ENCODE measurements around the gene EXOC4. TPM values are rescaled to one million over a fixed set of nuclear protein-coding genes. Genes with fewer than 3 reads are reported as not detected.

EXOC4 gene
- total and polyA plus RNA-seq, 2 of the 8 experiments (the other 6 are each of a cell fraction or from before 2014, with no cell fraction given) = 27.0 to 67.3 TPM

GRCh38 chr7:133912916-133913697, 660.2 kb downstream of the EXOC4 start:
- Histone ChIP-seq H4K91ac (replicated peaks; ENCODE audit: insufficient read length, low read length) (no peak overlapping the region), H3K79me1 (ENCODE audit: low read depth, low read length) (no peaks in the 10 kb centered on the region), H3K27me3 (replicated peaks in 1 of 4; ENCODE audit: control insufficient read depth in 3 of 4, extremely low read depth in 1 of 4, insufficient read depth in 3 of 4, low read length in 3 of 4) (no peaks in the 10 kb centered on the region), H2BK120ac (replicated peaks; ENCODE audit: low read depth, low read length) (no peak overlapping the region), H3K4ac (replicated peaks; ENCODE audit: insufficient read length, low read depth, low read length) (no peak overlapping the region), H2BK12ac (ENCODE audit: low read depth, low read length) (no peak overlapping the region), H4K20me1 (replicated peaks in 1 of 2; ENCODE audit: control insufficient read depth in 1 of 2, insufficient read depth in 2 of 2, low read length in 2 of 2) (no peaks in the 10 kb centered on the region), H2BK20ac (ENCODE audit: low read length) (no peak overlapping the region), H3K23me2 (ENCODE audit: low read depth, low read length) (no peaks in the 10 kb centered on the region), H3K18ac (ENCODE audit: extremely low read depth, low read length) (no peak overlapping the region), H3K9me3 (ENCODE audit: insufficient read depth in 2 of 2, low read depth in 1 of 2, low read length in 1 of 2) (no peaks in the 10 kb centered on the region), H3K9ac (replicated peaks in 1 of 4; ENCODE audit: extremely low read depth in 1 of 4, low read depth in 3 of 4, low read length in 3 of 4) (no peak overlapping the region), H3K36me3 (ENCODE audit: control insufficient read depth in 2 of 4, insufficient read depth in 4 of 4, low read length in 3 of 4) (no peaks in the 10 kb centered on the region), H3K14ac (ENCODE audit: insufficient read length) (no peak overlapping the region), H3K4me3 (ENCODE audit: extremely low read depth in 1 of 4, insufficient read depth in 2 of 4, low read depth in 3 of 4, low read length in 4 of 4) (no peak overlapping the region), H3K27ac (ENCODE audit: low read depth, low read length) (no peak overlapping the region), H4K5ac (ENCODE audit: insufficient read length, low read depth, low read length) (no peak overlapping the region), H3K4me2 (ENCODE audit: insufficient read depth in 1 of 2, low read depth in 2 of 2, low read length in 2 of 2) (no peak overlapping the region), H3K79me2 (ENCODE audit: control insufficient read depth in 1 of 2, insufficient read depth in 2 of 2, low read length in 2 of 2) (no peaks in the 10 kb centered on the region), H3K23ac (ENCODE audit: insufficient read length) (no peak overlapping the region), H2AFZ (ENCODE audit: low read length) (no peak overlapping the region), H4K8ac (ENCODE audit: extremely low read depth, insufficient read depth, low read length) (no peak overlapping the region), H2BK5ac (ENCODE audit: low read depth, low read length) (no peak overlapping the region), H3K4me1 (replicated peaks in 1 of 4; ENCODE audit: control insufficient read depth in 3 of 4, insufficient read depth in 4 of 4, low read length in 3 of 4) (no peaks in the 10 kb centered on the region), H2BK15ac (ENCODE audit: low read length) (no peak overlapping the region), H2AK5ac (ENCODE audit: low read depth, low read length) (no peak overlapping the region), H3K56ac (replicated peaks; ENCODE audit: insufficient read length, low read depth, low read length) (no peak overlapping the region)
- WGBS, 2 experiments (ENCODE audit: extremely low coverage in 1 of 2, insufficient coverage in 1 of 2, insufficient read length in 1 of 2, insufficient replicate concordance in 2 of 2, low coverage in 1 of 2, low lambda C conversion rate in 2 of 2, missing lambda C conversion rate in 1 of 2) = 92% methylated on average over 2 of the region's 2 CpGs; no CpG with 5 or more reads in 1 of the 2 experiments
- ChIA-PET POLR2A (ENCODE audit: partially characterized antibody) (no interaction called here), CTCF (ENCODE audit: partially characterized antibody) (no interaction called here)
- DNase-seq (ENCODE audit: low read depth in 1 of 2, low spot score in 2 of 2) = no peak
- no peak for FAIRE-seq
- TF ChIP-seq SP4 (IDR thresholded peaks at IDR 0.05; ENCODE audit: low read length) (no peak), BACH1 (IDR thresholded peaks at IDR 0.05; ENCODE audit: low read length) (no peak), POLR2A (IDR thresholded peaks at IDR 0.05; ENCODE audit: control extremely low read depth in 1 of 2, low read depth in 2 of 2, low read length in 2 of 2) (no peak), MAFK (IDR thresholded peaks at IDR 0.05; ENCODE audit: low read depth, low read length) (0 out of 2 replicates have a peak, but pooled peaks have one; percentile 34), E2F6 (IDR thresholded peaks at IDR 0.05) (no peak)
